Caco-2 (cell line): ENCODE results near the gene TTLL11. TPM values are rescaled to one million over a fixed set of nuclear protein-coding genes. Genes with fewer than 3 reads are reported as not detected.

Experiments
- BruUV-seq: library from RNA; stranded (reverse); fragments of 400-500 nt; replicated peaks from 2 replicates; lab custom pipeline; 2021; lab: Mats Ljungman, UMichigan
- CTCF ChIA-PET: fragments of 300-600 bp; sonication (Branson Sonifier 250); formaldehyde crosslinking; loops from one replicate; lab custom pipeline; 2022; ENCODE audit warnings: antibody characterized with exemption; lab: Charles Lee
- POLR2A ChIA-PET: fragments of 300-600 bp; sonication (Branson Sonifier 250); formaldehyde crosslinking; loops from one replicate; lab custom pipeline; 2022; ENCODE audit warnings: antibody characterized with exemption; lab: Charles Lee
- DNase-seq, 2 experiments: peaks; one replicate each; pipeline versions ENCODE4 v3.0.0 to v3.0.0-alpha.2; 2020 to 2022
- H3K27me3 ChIP-seq: replicated peaks from 2 replicates; pipeline ENCODE4 v1.6.0; 2011; ENCODE audit warnings: low read length; ENCODE audit not compliant: control insufficient read depth, insufficient read depth
- H3K36me3 ChIP-seq: 2 replicates; pipeline ENCODE4 v1.5.1; 2011; ENCODE audit warnings: low read length; ENCODE audit not compliant: control insufficient read depth, insufficient read depth
- H3K4me1 ChIP-seq: fragments of 250-450 bp; sonication (Bioruptor Pico); 2 replicates; pipeline ENCODE4 v1.5.1; 2020; ENCODE audit warnings: mild to moderate bottlenecking
- H3K4me3 ChIP-seq: 2 replicates; pipeline ENCODE4 v1.5.1; 2011; ENCODE audit warnings: low read depth, mild to moderate bottlenecking, control low read depth, low read length
- H3K9me3 ChIP-seq: fragments of 250-450 bp; sonication (Bioruptor Pico); 2 replicates; pipeline ENCODE4 v1.5.1; 2020; ENCODE audit warnings: mild to moderate bottlenecking, moderate library complexity
- H3K27ac Mint-ChIP-seq: one replicate; pipeline ENCODE4 v1.8.0; 2022; ENCODE audit warnings: mixed read lengths; ENCODE audit not compliant: unreplicated experiment
- H3K27me3 Mint-ChIP-seq: one replicate; pipeline ENCODE4 v1.8.0; 2022; ENCODE audit warnings: mixed read lengths; ENCODE audit not compliant: insufficient read depth, unreplicated experiment
- H3K36me3 Mint-ChIP-seq: one replicate; pipeline ENCODE4 v1.8.0; 2022; ENCODE audit warnings: mild to moderate bottlenecking, mixed read lengths; ENCODE audit not compliant: insufficient read depth, unreplicated experiment
- H3K4me1 Mint-ChIP-seq: one replicate; pipeline ENCODE4 v1.8.0; 2022; ENCODE audit warnings: low read depth, mixed read lengths; ENCODE audit not compliant: unreplicated experiment
- H3K4me3 Mint-ChIP-seq: one replicate; pipeline ENCODE4 v1.8.0; 2022; ENCODE audit warnings: mild to moderate bottlenecking, moderate library complexity, mixed read lengths; ENCODE audit not compliant: unreplicated experiment
- H3K9me3 Mint-ChIP-seq: one replicate; pipeline ENCODE4 v1.8.0; 2022; ENCODE audit warnings: mixed read lengths; ENCODE audit not compliant: unreplicated experiment
- intact Hi-C: fragments of 100-400 bp; cut with micrococcal nuclease; formaldehyde crosslinking; loops from one replicate; pipeline ENCODE4 v1.10.0; 2022; ENCODE audit not compliant: unreplicated experiment
- total RNA-seq: library from RNA; stranded (reverse); gene quantifications from 2 replicates; pipeline ENCODE4 v1.2.3, GENCODE V29; 2022
- TF ChIP-seq, protein P1 (sequence below), 2 experiments: fragments of 200-600 bp in 1 of 2; IDR thresholded peaks; 1 replicate in 1 of 2; 2 replicates in 1 of 2; pipeline versions ENCODE4 v1.5.1 to v1.8.0; 2011 to 2022; ENCODE audit warnings: antibody characterized with exemption in 1 of 2, control low read depth in 1 of 2, inconsistent platforms in 1 of 2, low read depth in 1 of 2, low read length in 1 of 2, mild to moderate bottlenecking in 1 of 2, moderate library complexity in 1 of 2; ENCODE audit not compliant: insufficient read depth in 1 of 2, severe bottlenecking in 1 of 2, unreplicated experiment in 1 of 2

The TTLL11 gene
- total RNA-seq, 1 experiment from 2014 or later, result 4.4 TPM

DNA sequence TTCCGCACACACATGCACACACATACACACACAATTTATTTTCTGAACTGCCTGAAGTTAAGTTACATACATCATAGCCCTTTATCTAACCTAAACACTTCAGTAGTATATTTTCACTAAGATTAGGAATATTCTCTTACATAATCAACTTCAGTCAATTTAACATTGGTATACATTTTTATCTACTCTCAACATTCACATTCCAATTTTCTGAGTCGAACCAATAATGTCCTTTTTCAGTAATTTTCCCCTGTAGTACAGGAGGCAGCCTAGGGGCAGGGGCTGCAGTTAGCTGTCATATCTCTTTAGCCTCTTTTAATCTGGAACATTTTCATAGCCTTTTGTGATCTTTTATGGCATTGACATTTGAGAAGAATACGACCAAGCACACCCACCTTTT, 291.5 kb downstream of the TTLL11 start:
- Mint-ChIP-seq H3K4me3 (no peak overlapping the region), H3K27me3 (peaks cover 9% of the 10 kb centered on the region), H3K36me3 (no peaks in the 10 kb centered on the region), H3K27ac (no peak overlapping the region), H3K9me3 (no peaks in the 10 kb centered on the region), H3K4me1 (no peaks in the 10 kb centered on the region)
- H3K4me1 ChIP-seq, result no peaks in the 10 kb centered on the region
- no peak for DNase-seq
- no peak overlapping the region for H3K4me3 ChIP-seq
- H3K9me3 ChIP-seq, result no peaks in the 10 kb centered on the region
- intact Hi-C loops, result loop anchor here (5.0 kb wide), 1 partner anchor 966 kb away; no protein-coding TSS in a partner anchor
- H3K36me3 ChIP-seq, result no peaks in the 10 kb centered on the region
- BruUV-seq, result no TSS peak
- no peaks in the 10 kb centered on the region; the same call in 1 of the 2 replicates for H3K27me3 ChIP-seq
- ChIA-PET CTCF (no interaction called here), POLR2A (no interaction called here)
- TF ChIP-seq, protein P1, sequence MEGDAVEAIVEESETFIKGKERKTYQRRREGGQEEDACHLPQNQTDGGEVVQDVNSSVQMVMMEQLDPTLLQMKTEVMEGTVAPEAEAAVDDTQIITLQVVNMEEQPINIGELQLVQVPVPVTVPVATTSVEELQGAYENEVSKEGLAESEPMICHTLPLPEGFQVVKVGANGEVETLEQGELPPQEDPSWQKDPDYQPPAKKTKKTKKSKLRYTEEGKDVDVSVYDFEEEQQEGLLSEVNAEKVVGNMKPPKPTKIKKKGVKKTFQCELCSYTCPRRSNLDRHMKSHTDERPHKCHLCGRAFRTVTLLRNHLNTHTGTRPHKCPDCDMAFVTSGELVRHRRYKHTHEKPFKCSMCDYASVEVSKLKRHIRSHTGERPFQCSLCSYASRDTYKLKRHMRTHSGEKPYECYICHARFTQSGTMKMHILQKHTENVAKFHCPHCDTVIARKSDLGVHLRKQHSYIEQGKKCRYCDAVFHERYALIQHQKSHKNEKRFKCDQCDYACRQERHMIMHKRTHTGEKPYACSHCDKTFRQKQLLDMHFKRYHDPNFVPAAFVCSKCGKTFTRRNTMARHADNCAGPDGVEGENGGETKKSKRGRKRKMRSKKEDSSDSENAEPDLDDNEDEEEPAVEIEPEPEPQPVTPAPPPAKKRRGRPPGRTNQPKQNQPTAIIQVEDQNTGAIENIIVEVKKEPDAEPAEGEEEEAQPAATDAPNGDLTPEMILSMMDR (IDR thresholded peaks at IDR 0.05; ENCODE audit: insufficient read depth in 1 of 2, low read depth in 1 of 2, low read length in 1 of 2, severe bottlenecking in 1 of 2, unreplicated experiment in 1 of 2), result no peak

DNA sequence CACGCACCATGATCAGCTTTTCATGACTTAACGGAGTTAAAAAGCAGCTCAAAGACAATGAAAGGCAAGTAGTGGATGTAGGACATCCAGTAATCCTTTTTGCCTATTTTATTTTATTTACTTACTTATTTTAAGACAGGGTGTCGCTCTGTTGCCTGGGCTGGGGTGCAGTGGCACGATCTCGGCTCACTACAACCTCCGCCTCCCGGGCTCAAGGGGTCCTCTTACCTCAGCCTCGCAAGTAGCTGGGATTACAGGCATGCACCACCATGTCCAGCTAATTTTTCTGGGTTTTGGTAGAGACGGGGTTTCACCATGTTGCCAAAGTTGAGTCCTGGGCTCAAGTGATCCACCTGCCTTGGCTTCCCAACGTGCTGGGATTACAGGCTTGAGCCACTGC, 292.7 kb downstream of the TTLL11 start:
- no peak overlapping the region for H3K27ac Mint-ChIP-seq
- no peaks in the 10 kb centered on the region for H3K4me1 Mint-ChIP-seq
- H3K27me3 Mint-ChIP-seq, result peaks cover 9% of the 10 kb centered on the region
- DNase-seq, result no peak
- H3K4me3 Mint-ChIP-seq, result no peak overlapping the region
- H3K27me3 ChIP-seq, result no peaks in the 10 kb centered on the region; the same call in 1 of the 2 replicates
- intact Hi-C loops, result loop anchor here (5.0 kb wide), 1 partner anchor 967 kb away; no protein-coding TSS in a partner anchor
- H3K9me3 ChIP-seq, result no peaks in the 10 kb centered on the region
- CTCF ChIA-PET, result no interaction called here
- TF ChIP-seq, protein P1 (IDR thresholded peaks at IDR 0.05; ENCODE audit: insufficient read depth in 1 of 2, low read depth in 1 of 2, low read length in 1 of 2, severe bottlenecking in 1 of 2, unreplicated experiment in 1 of 2), result no peak
- no peaks in the 10 kb centered on the region for H3K9me3 Mint-ChIP-seq
- POLR2A ChIA-PET, result no interaction called here
- no peaks in the 10 kb centered on the region for H3K36me3 ChIP-seq
- no peaks in the 10 kb centered on the region for H3K36me3 Mint-ChIP-seq
- no peaks in the 10 kb centered on the region for H3K4me1 ChIP-seq
- no peak overlapping the region for H3K4me3 ChIP-seq
- no TSS peak for BruUV-seq

DNA sequence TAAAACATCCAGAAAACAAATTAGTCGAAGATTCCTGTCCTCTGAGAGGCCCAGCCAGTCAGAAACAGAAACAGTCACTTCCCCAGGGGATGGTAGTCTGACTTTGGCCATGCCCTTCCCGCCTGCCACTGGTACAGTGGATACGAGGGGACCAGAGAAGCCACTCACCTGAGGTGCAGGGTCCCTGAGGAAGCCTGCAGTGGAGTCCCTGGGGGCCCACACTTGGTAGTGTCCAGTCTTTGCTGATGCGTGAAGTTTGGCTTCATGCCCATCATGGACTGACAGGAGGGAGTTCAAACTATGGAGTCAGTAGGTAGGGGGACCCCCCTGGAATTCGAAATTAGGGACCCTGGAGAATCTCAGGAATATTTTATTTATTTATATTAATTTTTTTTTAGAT, 294.2 kb downstream of the TTLL11 start:
- CTCF ChIA-PET, result no interaction called here
- intact Hi-C loops, result no loop called here
- peak in 1 of 2 experiments; percentile 19 for DNase-seq
- Histone ChIP-seq H3K4me3 (no peak overlapping the region), H3K4me1 (no peaks in the 10 kb centered on the region), H3K9me3 (no peaks in the 10 kb centered on the region), H3K36me3 (no peaks in the 10 kb centered on the region), H3K27me3 (no peaks in the 10 kb centered on the region; the same call in 1 of the 2 replicates)
- POLR2A ChIA-PET, result no interaction called here
- Mint-ChIP-seq H3K4me1 (no peaks in the 10 kb centered on the region), H3K36me3 (no peaks in the 10 kb centered on the region), H3K9me3 (no peaks in the 10 kb centered on the region), H3K4me3 (no peak overlapping the region), H3K27me3 (peaks cover 9% of the 10 kb centered on the region), H3K27ac (no peak overlapping the region)
- no TSS peak for BruUV-seq
- TF ChIP-seq, protein P1 (IDR thresholded peaks at IDR 0.05; ENCODE audit: insufficient read depth in 1 of 2, low read depth in 1 of 2, low read length in 1 of 2, severe bottlenecking in 1 of 2, unreplicated experiment in 1 of 2), result no peak
